Measurements from ENCODE around the gene NR1H2.

DNA sequence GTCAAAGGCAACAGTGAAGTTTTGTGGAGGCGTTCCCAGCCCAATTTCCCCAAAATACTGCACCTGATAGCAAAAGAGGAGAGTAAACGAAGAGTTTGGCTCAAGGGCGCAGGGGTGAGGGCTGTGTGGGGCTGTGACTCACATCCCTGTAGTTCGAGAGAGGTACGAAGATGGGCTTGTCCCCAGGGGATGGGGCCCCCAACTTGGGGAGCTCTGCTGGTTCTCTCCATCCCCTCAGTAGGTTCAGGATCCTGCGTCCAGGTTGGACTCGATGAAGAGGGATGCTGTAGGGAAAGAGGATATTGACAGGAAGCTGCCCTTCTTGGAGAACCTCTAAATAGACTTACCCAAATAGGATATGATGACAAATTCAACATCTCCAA lies 14.2 kb upstream of the NR1H2 start:
- TF ChIP-seq, protein P1, sequence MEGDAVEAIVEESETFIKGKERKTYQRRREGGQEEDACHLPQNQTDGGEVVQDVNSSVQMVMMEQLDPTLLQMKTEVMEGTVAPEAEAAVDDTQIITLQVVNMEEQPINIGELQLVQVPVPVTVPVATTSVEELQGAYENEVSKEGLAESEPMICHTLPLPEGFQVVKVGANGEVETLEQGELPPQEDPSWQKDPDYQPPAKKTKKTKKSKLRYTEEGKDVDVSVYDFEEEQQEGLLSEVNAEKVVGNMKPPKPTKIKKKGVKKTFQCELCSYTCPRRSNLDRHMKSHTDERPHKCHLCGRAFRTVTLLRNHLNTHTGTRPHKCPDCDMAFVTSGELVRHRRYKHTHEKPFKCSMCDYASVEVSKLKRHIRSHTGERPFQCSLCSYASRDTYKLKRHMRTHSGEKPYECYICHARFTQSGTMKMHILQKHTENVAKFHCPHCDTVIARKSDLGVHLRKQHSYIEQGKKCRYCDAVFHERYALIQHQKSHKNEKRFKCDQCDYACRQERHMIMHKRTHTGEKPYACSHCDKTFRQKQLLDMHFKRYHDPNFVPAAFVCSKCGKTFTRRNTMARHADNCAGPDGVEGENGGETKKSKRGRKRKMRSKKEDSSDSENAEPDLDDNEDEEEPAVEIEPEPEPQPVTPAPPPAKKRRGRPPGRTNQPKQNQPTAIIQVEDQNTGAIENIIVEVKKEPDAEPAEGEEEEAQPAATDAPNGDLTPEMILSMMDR (IDR thresholded peaks at IDR 0.05; ENCODE audit: low read depth, low read length): no peak
- TF ChIP-seq EZH2phosphoT487 (IDR thresholded peaks at IDR 0.05; ENCODE audit: low read depth): no peak
